HG03460 (cell line): ENCODE measurements around the gene ANKRD44.
A peak's percentile ranks its signal among the peaks of the same experiment; 100 is the strongest.
"Not testable (repeated sequence)": the region's sequence is repeated elsewhere in the genome, so short reads cannot be mapped to it uniquely, and the experiment has no call there.

ENCODE experiments used
- ATAC-seq: cut with Tn5 transposase; IDR thresholded peaks from one replicate; pipeline ENCODE4 v1.9.1; 2021; ENCODE audit not compliant: unreplicated experiment

The ANKRD44 gene

GRCh38 chr2:197293252-197294007, 17.1 kb downstream of the ANKRD44 start:
- ATAC-seq = peak; percentile 31

- ATAC-seq = no peak
Measured at GRCh38 chr2:197292619-197293018, 18.0 kb downstream of the ANKRD44 start.

GRCh38 chr2:197287596-197287932, 23.0 kb downstream of the ANKRD44 start:
- ATAC-seq = not testable (repeated sequence)

GRCh38 chr2:197286805-197287595, 23.6 kb downstream of the ANKRD44 start:
- peak; percentile 83 for ATAC-seq

GRCh38 chr2:197285361-197285760, 25.2 kb downstream of the ANKRD44 start:
- ATAC-seq = no peak

- no peak for ATAC-seq
Measured at GRCh38 chr2:197284956-197285355, 25.6 kb downstream of the ANKRD44 start.

GRCh38 chr2:197281421-197281820, 29.2 kb downstream of the ANKRD44 start:
- ATAC-seq = no peak

GRCh38 chr2:197280015-197280702, 30.4 kb downstream of the ANKRD44 start:
- peak; percentile 52 for ATAC-seq

- no peak for ATAC-seq
Measured at GRCh38 chr2:197278799-197279763, 31.5 kb downstream of the ANKRD44 start.

- ATAC-seq = no peak
Measured at GRCh38 chr2:197277794-197278193, 32.8 kb downstream of the ANKRD44 start.

GRCh38 chr2:197276156-197276555, 34.4 kb downstream of the ANKRD44 start:
- no peak for ATAC-seq

GRCh38 chr2:197274937-197275336, 35.6 kb downstream of the ANKRD44 start:
- ATAC-seq = no peak

- ATAC-seq = no peak
Measured at GRCh38 chr2:197274349-197274748, 36.2 kb downstream of the ANKRD44 start.

- no peak for ATAC-seq
Measured at GRCh38 chr2:197273485-197273884, 37.1 kb downstream of the ANKRD44 start.

- ATAC-seq = no peak
Measured at GRCh38 chr2:197270601-197271000, 40.0 kb downstream of the ANKRD44 start.

- ATAC-seq = no peak
Measured at GRCh38 chr2:197269815-197270214, 40.8 kb downstream of the ANKRD44 start.

- peak; percentile 47 for ATAC-seq
Measured at GRCh38 chr2:197268786-197269584, 41.6 kb downstream of the ANKRD44 start.

- no peak for ATAC-seq
Measured at GRCh38 chr2:197266477-197266876, 44.1 kb downstream of the ANKRD44 start.

GRCh38 chr2:197265924-197266323, 44.7 kb downstream of the ANKRD44 start:
- ATAC-seq = no peak

- no peak for ATAC-seq
Measured at GRCh38 chr2:197265036-197265435, 45.5 kb downstream of the ANKRD44 start.
